Cardiac muscle cell (in vitro differentiated cells and primary cell): ENCODE data around the gene GSTP1. TPM values are rescaled to one million over a fixed set of nuclear protein-coding genes. Genes with fewer than 3 reads are reported as not detected.
A peak's percentile ranks its signal among the peaks of the same experiment; 100 is the strongest.

ENCODE experiments used
- DNase-seq, 2 donors: peaks; one replicate each; pipeline versions ENCODE4 v3.0.0 to v3.0.0-alpha.2; 2010 to 2017; ENCODE audit warnings: low read depth in 1 of 2, low spot score in 1 of 2
- H3K27ac ChIP-seq: fragments of 200-600 bp; sonication (generic); 2 replicates; pipeline ENCODE4 v1.5.1; 2016
- H3K27me3 ChIP-seq: fragments of 200-600 bp; sonication (generic); 2 replicates; pipeline ENCODE4 v1.6.0; 2016; ENCODE audit warnings: control low read depth
- H3K36me3 ChIP-seq: fragments of 200-600 bp; sonication (generic); 2 replicates; pipeline ENCODE4 v1.5.1; 2016; ENCODE audit warnings: control low read depth
- H3K4me1 ChIP-seq: fragments of 200-600 bp; sonication (generic); 2 replicates; pipeline ENCODE4 v1.8.1; 2017; ENCODE audit warnings: low read depth, mild to moderate bottlenecking, mixed run types
- H3K4me3 ChIP-seq: fragments of 200-600 bp; sonication (generic); 2 replicates; pipeline ENCODE4 v1.5.1; 2016; ENCODE audit warnings: mild to moderate bottlenecking
- H3K9me3 ChIP-seq: fragments of 200-600 bp; sonication (generic); 2 replicates; pipeline ENCODE4 v1.5.1; 2017; ENCODE audit warnings: low read depth, mild to moderate bottlenecking, control low read depth
- CTCF ChIP-seq: IDR thresholded peaks from 2 replicates; pipeline ENCODE4 v1.5.1; 2012; ENCODE audit warnings: low read depth, mild to moderate bottlenecking, low read length
- polyA plus RNA-seq: library from polyadenylated mRNA; unstranded; fragments of >200 nt; fragmentation: Nextera tagmentation; extraction: Ambion mirVana; gene quantifications from 2 replicates; pipeline ENCODE4 v1.2.1, GENCODE V29; 2016
- total RNA-seq: library from RNA; depleted of rRNA; stranded (reverse); fragments of >200 nt; gene quantifications from 2 replicates; pipeline ENCODE4 v1.2.3, GENCODE V29; 2016

Gene GSTP1
- total and polyA plus RNA-seq, 2 experiments from 2014 or later: 957 to 1,052 TPM

- H3K4me3 ChIP-seq: peak overlapping the region; percentile 42
- peak overlapping the region; percentile 74 for H3K27ac ChIP-seq
- H3K36me3 ChIP-seq: peaks cover 6% of the 10 kb centered on the region
- H3K4me1 ChIP-seq: peaks cover 14% of the 10 kb centered on the region
- DNase-seq: no peak
- no peak for TF ChIP-seq CTCF
- no peaks in the 10 kb centered on the region for H3K27me3 ChIP-seq
- H3K9me3 ChIP-seq: no peaks in the 10 kb centered on the region
Observed at GRCh38 chr11:67628710-67629385, 45.2 kb downstream of the GSTP1 start.

- Histone ChIP-seq H3K4me1 (peaks cover 14% of the 10 kb centered on the region), H3K27me3 (no peaks in the 10 kb centered on the region), H3K4me3 (peak within 1 kb of the TSS; percentile 54), H3K27ac (peak within 1 kb of the TSS; percentile 82), H3K36me3 (peaks cover 6% of the 10 kb centered on the region), H3K9me3 (no peaks in the 10 kb centered on the region)
- TF ChIP-seq CTCF: peak; percentile 79
- peak; percentile 82 to 91 for DNase-seq
Observed at GRCh38 chr11:67629386-67630227, 46.0 kb downstream of the GSTP1 start, which contains the start of gene NUDT8. TSS of gene NUDT8 (minus strand) at chr11:67629937. CDS start at chr11:67629911, 26 bp downstream.

GRCh38 chr11:67630228-67630942 lies 46.8 kb downstream of the GSTP1 start:
- peak; percentile 99 to 100 for DNase-seq
- Histone ChIP-seq H3K4me3 (peak overlapping the region; percentile 54), H3K27me3 (no peaks in the 10 kb centered on the region), H3K9me3 (no peaks in the 10 kb centered on the region), H3K36me3 (peaks cover 6% of the 10 kb centered on the region), H3K27ac (peak overlapping the region; percentile 82), H3K4me1 (peaks cover 14% of the 10 kb centered on the region)
- TF ChIP-seq CTCF: peak; percentile 67

- peak overlapping the region; percentile 82 for H3K27ac ChIP-seq
- no peaks in the 10 kb centered on the region for H3K27me3 ChIP-seq
- no peaks in the 10 kb centered on the region for H3K9me3 ChIP-seq
- H3K4me3 ChIP-seq: peak overlapping the region; percentile 54
- no peak for DNase-seq
- peaks cover 14% of the 10 kb centered on the region for H3K4me1 ChIP-seq
- no peak for TF ChIP-seq CTCF
- peaks cover 6% of the 10 kb centered on the region for H3K36me3 ChIP-seq
Observed at GRCh38 chr11:67630943-67631331, 47.3 kb downstream of the GSTP1 start.

GRCh38 chr11:67631411-67631810 lies 47.8 kb downstream of the GSTP1 start:
- no peak overlapping the region for H3K27ac ChIP-seq
- no peak overlapping the region for H3K4me3 ChIP-seq
- no peak for TF ChIP-seq CTCF

More at GRCh38 chr11:67631411-67631810, 47.8 kb downstream of the GSTP1 start:
- peaks cover 6% of the 10 kb centered on the region for H3K36me3 ChIP-seq
- no peak for DNase-seq
- no peaks in the 10 kb centered on the region for H3K9me3 ChIP-seq
- H3K4me1 ChIP-seq: peaks cover 14% of the 10 kb centered on the region
- H3K27me3 ChIP-seq: no peaks in the 10 kb centered on the region
